Pulmonary artery endothelial cell (primary cell): Measurements from ENCODE around the gene MSRB1. TPM values are rescaled to one million over a fixed set of nuclear protein-coding genes. Genes with fewer than 3 reads are reported as not detected.

Source experiments
- DNase-seq: peaks from one replicate; pipeline ENCODE4 v3.0.0-alpha.2; 2011; ENCODE audit warnings: low read depth, low spot score
- total RNA-seq: library from RNA; depleted of rRNA; stranded (reverse); fragments of >200 nt; gene quantifications from 2 replicates; pipeline ENCODE4 v1.2.3, GENCODE V29; 2014

MSRB1 gene
- total RNA-seq, 1 donor from 2014 or later: 11.1 TPM

- DNase-seq: no peak
Measured at GRCh38 chr16:1918351-1919326, 24.4 kb downstream of the MSRB1 start, which contains the start of gene HS3ST6. Gene HS3ST6, minus strand, starts transcription at chr16:1918415. Its CDS starts 92 bp downstream, at chr16:1918323.

- no peak for DNase-seq
Measured at GRCh38 chr16:1917665-1918350, 25.2 kb downstream of the MSRB1 start.

GRCh38 chr16:1917056-1917664 lies 25.8 kb downstream of the MSRB1 start:
- no peak for DNase-seq

- no peak for DNase-seq
Measured at GRCh38 chr16:1916640-1916990, 26.4 kb downstream of the MSRB1 start.

- DNase-seq: no peak
Measured at GRCh38 chr16:1915732-1916639, 27.0 kb downstream of the MSRB1 start.

GRCh38 chr16:1914988-1915387 lies 28.0 kb downstream of the MSRB1 start:
- DNase-seq: no peak

GRCh38 chr16:1914084-1914608 lies 28.9 kb downstream of the MSRB1 start:
- DNase-seq: no peak

GRCh38 chr16:1913327-1914083 lies 29.5 kb downstream of the MSRB1 start:
- no peak for DNase-seq

- DNase-seq: no peak
Measured at GRCh38 chr16:1912215-1912543, 30.8 kb downstream of the MSRB1 start.

- no peak for DNase-seq
Measured at GRCh38 chr16:1911467-1912214, 31.4 kb downstream of the MSRB1 start.

GRCh38 chr16:1909561-1910231 lies 33.3 kb downstream of the MSRB1 start:
- DNase-seq: no peak

- DNase-seq: no peak
Measured at GRCh38 chr16:1908983-1909382, 34.0 kb downstream of the MSRB1 start.

GRCh38 chr16:1908184-1908583 lies 34.8 kb downstream of the MSRB1 start:
- no peak for DNase-seq

GRCh38 chr16:1907226-1907860 lies 35.7 kb downstream of the MSRB1 start:
- no peak for DNase-seq

GRCh38 chr16:1906846-1907165 lies 36.2 kb downstream of the MSRB1 start:
- DNase-seq: no peak

- no peak for DNase-seq
Measured at GRCh38 chr16:1906055-1906845, 36.7 kb downstream of the MSRB1 start.
